ENCODE measurements around the gene ALDH1L1. TPM values are rescaled to one million over a fixed set of nuclear protein-coding genes. Genes with fewer than 3 reads are reported as not detected.

Gene ALDH1L1
- total and polyA plus RNA-seq, 8 donors, result 1.4 to 17.4 (median 5.2) TPM

- Histone ChIP-seq H3K4me1 (no peaks in the 10 kb centered on the region), H3K4me3 (no peak overlapping the region), H3K36me3 (peaks cover 0 to 4% (median 0%) of the 10 kb centered on the region in 4 donors), H3K9me3 (no peaks in the 10 kb centered on the region), H3K27ac (no peak overlapping the region), H3K27me3 (peaks cover 0 to 4% (median 0%) of the 10 kb centered on the region in 3 donors)
- WGBS, 5 donors, result 40 to 83% (median 69%) methylated on average over 1 of the region's 1 CpG
- no peak for DNase-seq
- intact Hi-C loops (cut with DNase I; ENCODE audit: low total_unique reads), result no loop called here
- TF ChIP-seq POLR2A (IDR thresholded peaks at IDR 0.05) (no peak), POLR2AphosphoS5 (IDR thresholded peaks at IDR 0.05) (no peak), CTCF (IDR thresholded peaks at IDR 0.05) (no peak), EP300 (IDR thresholded peaks at IDR 0.05) (no peak)
These were observed 63.9 kb downstream of the ALDH1L1 start for GRCh38 chr3:126116526-126116925.

DNA sequence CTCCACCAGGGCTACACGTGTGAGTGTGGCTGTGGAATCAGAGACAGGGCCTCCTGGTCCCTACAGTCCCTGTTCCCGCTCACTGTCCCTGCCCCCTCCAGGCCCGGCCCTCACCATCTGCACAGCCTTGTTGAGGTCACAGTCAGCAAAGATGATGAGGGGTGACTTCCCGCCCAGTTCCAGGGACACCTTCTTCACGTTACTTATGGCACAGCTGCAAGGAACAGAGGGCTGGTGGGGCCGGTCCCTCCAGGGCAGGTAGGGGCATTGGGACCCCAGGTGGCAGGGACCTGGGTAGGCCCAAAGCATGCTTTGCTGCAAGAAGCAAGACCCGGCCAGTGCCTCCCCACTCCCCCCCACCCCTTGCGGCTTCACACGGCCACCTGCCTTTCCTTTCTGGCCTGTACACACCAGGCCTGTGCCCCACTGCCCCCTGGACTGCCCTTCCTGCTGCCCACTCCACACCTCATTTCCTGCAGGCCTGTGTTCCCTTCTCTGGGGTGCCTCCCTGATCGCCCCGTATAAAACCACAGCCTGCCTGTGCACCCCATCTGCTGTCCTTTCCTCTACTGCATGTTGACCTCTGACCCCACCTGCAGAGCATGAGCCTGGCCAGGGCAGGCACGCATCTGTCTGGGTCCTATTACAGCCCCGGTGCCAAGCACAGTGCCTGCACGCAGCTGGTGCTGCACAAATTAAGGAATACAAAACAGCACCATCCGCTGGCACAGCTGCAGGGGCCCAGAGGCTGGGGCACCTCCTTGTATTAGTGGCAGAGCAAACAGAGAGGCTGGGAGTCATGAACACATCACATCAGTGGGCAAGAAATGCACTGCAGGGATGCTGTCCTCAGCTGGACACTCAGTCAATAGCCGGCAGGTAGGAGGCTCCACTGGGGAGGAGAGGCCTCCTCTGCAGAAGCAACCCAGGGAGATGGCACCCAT is 65.7 kb downstream of the ALDH1L1 start:
- Histone ChIP-seq H3K4me3 (no peak overlapping the region), H3K9me3 (no peaks in the 10 kb centered on the region), H3K27me3 (peaks cover 0 to 4% (median 0%) of the 10 kb centered on the region in 3 donors), H3K27ac (no peak overlapping the region), H3K36me3 (peaks cover 0 to 3% (median 0%) of the 10 kb centered on the region in 4 donors), H3K4me1 (no peaks in the 10 kb centered on the region)
- intact Hi-C loops (cut with DNase I; ENCODE audit: low total_unique reads), result no loop called here
- DNase-seq, result peak in 1 of 2 donors; percentile 21
- TF ChIP-seq POLR2AphosphoS5 (IDR thresholded peaks at IDR 0.05) (no peak), POLR2A (IDR thresholded peaks at IDR 0.05) (no peak), EP300 (IDR thresholded peaks at IDR 0.05) (no peak), CTCF (IDR thresholded peaks at IDR 0.05) (no peak)
- WGBS, 5 donors, result 90 to 95% (median 94%) methylated on average over 10 to 16 of the region's 16 CpGs

- intact Hi-C loops (cut with DNase I; ENCODE audit: low total_unique reads), result no loop called here
- no peak overlapping the region for H3K27ac ChIP-seq
- DNase-seq, result peak in 1 of 2 donors; percentile 45
- TF ChIP-seq POLR2AphosphoS5 (IDR thresholded peaks at IDR 0.05) (no peak), EP300 (IDR thresholded peaks at IDR 0.05) (no peak), POLR2A (IDR thresholded peaks at IDR 0.05) (no peak), CTCF (IDR thresholded peaks at IDR 0.05) (peak in 2 of 7 experiments; percentile 16 to 23)
- H3K27me3 ChIP-seq, result peaks cover 0 to 4% (median 0%) of the 10 kb centered on the region in 3 donors
- H3K4me3 ChIP-seq, result no peak overlapping the region
- H3K9me3 ChIP-seq, result no peaks in the 10 kb centered on the region
- WGBS, 5 donors, result 68 to 86% (median 77%) methylated on average over 9 of the region's 9 CpGs
- no peaks in the 10 kb centered on the region for H3K4me1 ChIP-seq
- peaks cover 0 to 9% (median 0%) of the 10 kb centered on the region in 4 donors for H3K36me3 ChIP-seq
These were observed 66.5 kb downstream of the ALDH1L1 start for GRCh38 chr3:126113733-126114442.

- Histone ChIP-seq H3K4me1 (no peaks in the 10 kb centered on the region), H3K36me3 (peaks cover 0 to 15% (median 0%) of the 10 kb centered on the region in 4 donors), H3K27ac (no peak overlapping the region), H3K4me3 (no peak overlapping the region), H3K27me3 (peaks cover 0 to 4% (median 0%) of the 10 kb centered on the region in 3 donors), H3K9me3 (no peaks in the 10 kb centered on the region)
- WGBS, 5 donors, result 71 to 83% (median 75%) methylated on average over 5 to 6 of the region's 6 CpGs
- intact Hi-C loops (cut with DNase I; ENCODE audit: low total_unique reads), result no loop called here
- TF ChIP-seq POLR2A (IDR thresholded peaks at IDR 0.05) (no peak), POLR2AphosphoS5 (IDR thresholded peaks at IDR 0.05) (no peak), CTCF (IDR thresholded peaks at IDR 0.05) (no peak), EP300 (IDR thresholded peaks at IDR 0.05) (no peak)
- DNase-seq, result peak in 1 of 2 donors; percentile 38
These were observed 67.2 kb downstream of the ALDH1L1 start for GRCh38 chr3:126113238-126113555.

Data from stomach (tissue), 9 donors.